Stomach (tissue), 9 donors: ENCODE results near the gene SBF2. TPM values are rescaled to one million over a fixed set of nuclear protein-coding genes. Genes with fewer than 3 reads are reported as not detected.

ENCODE experiments used
- DNase-seq, 2 donors: peaks; one replicate each; pipeline versions ENCODE4 v3.0.0 to v3.0.0-alpha.2; 2013 to 2019
- H3K27ac ChIP-seq, 5 donors: fragments of 200-600 bp in 4 of 5; sonication (generic) in 4 of 5; one replicate each; pipeline ENCODE4 v1.5.1; 2013 to 2019; ENCODE audit warnings: mild to moderate bottlenecking in 1 of 5, moderate library complexity in 1 of 5
- H3K27me3 ChIP-seq, 3 donors: fragments of 200-600 bp; sonication (generic); one replicate each; pipeline ENCODE4 v1.5.1; 2017 to 2019; ENCODE audit warnings: mixed run types in 1 of 3
- H3K36me3 ChIP-seq, 4 donors: fragments of 200-600 bp; sonication (generic); 1 replicate in 3 of 4; 2 replicates in 1 of 4; pipeline ENCODE4 v1.5.1; 2016 to 2019
- H3K4me1 ChIP-seq, 4 donors: fragments of 200-600 bp; sonication (generic); one replicate each; pipeline ENCODE4 v1.5.1; 2016 to 2019
- H3K4me3 ChIP-seq, 4 donors: fragments of 200-600 bp; sonication (generic) in 3 of 4; one replicate each; pipeline ENCODE4 v1.5.1; 2016 to 2019; ENCODE audit warnings: mild to moderate bottlenecking in 1 of 4
- H3K9me3 ChIP-seq, 4 donors: fragments of 200-600 bp; sonication (generic); one replicate each; pipeline ENCODE4 v1.5.1; 2016 to 2019
- EP300 ChIP-seq: sonication (generic); formaldehyde crosslinking; IDR thresholded peaks from one replicate; pipeline ENCODE4 v1.6.1; 2017; ENCODE audit warnings: antibody characterized with exemption
- POLR2A ChIP-seq, 4 donors: fragments of 450-650 bp; IDR thresholded peaks; one replicate each; pipeline ENCODE4 v1.6.1; 2016; ENCODE audit warnings: antibody characterized with exemption in 4 of 4, control low read depth in 2 of 4, mild to moderate bottlenecking in 1 of 4, moderate library complexity in 1 of 4
- POLR2AphosphoS5 ChIP-seq, 3 donors: sonication (generic); formaldehyde crosslinking; IDR thresholded peaks; one replicate each; pipeline ENCODE4 v1.6.1; 2016; ENCODE audit warnings: antibody characterized with exemption in 3 of 3
- WGBS, 5 donors: extraction: QIAGEN DNeasy Blood & Tissue Kit in 3 of 5; methylation state at CpG; one replicate each; pipeline versions ENCODE4 v1.1.5 to v1.1.7; 2013 to 2018; 5-methylcytosine and 5-hydroxymethylcytosine counted together
- intact Hi-C: fragments of 100-400 bp; cut with DNase I; formaldehyde crosslinking; loops from one replicate; pipeline ENCODE4 v1.15.1; 2023; ENCODE audit warnings: low total_unique reads
- polyA plus RNA-seq, 3 donors: library from polyadenylated mRNA; stranded (reverse); fragments of 200-250 nt; gene quantifications; one replicate each; pipeline ENCODE4 v1.2.3, GENCODE V29; 2013
- total RNA-seq, 5 donors: library from RNA; depleted of rRNA; stranded (reverse); fragments of >200 nt; gene quantifications; one replicate each; pipeline versions ENCODE4 v1.1.0 to v1.2.3, GENCODE V29; 2014 to 2016
- TF ChIP-seq, protein P1 (sequence below), 7 experiments: fragments of 450-650 bp in 4 of 7; fragments of 200-600 bp in 3 of 7; sonication (generic) in 3 of 7; IDR thresholded peaks; one replicate each; pipeline ENCODE4 v1.5.1; 2016 to 2019; ENCODE audit warnings: antibody characterized with exemption in 7 of 7, control low read depth in 2 of 7, mild to moderate bottlenecking in 1 of 7
- donor health status: healthy with polysubstance abuse.
- donor health status: Bipolar disorder and iron deficiency.
- donor health status: healthy.

SBF2 gene
- total and polyA plus RNA-seq, 8 donors, result 8.6 to 260 (median 37.2) TPM

DNA sequence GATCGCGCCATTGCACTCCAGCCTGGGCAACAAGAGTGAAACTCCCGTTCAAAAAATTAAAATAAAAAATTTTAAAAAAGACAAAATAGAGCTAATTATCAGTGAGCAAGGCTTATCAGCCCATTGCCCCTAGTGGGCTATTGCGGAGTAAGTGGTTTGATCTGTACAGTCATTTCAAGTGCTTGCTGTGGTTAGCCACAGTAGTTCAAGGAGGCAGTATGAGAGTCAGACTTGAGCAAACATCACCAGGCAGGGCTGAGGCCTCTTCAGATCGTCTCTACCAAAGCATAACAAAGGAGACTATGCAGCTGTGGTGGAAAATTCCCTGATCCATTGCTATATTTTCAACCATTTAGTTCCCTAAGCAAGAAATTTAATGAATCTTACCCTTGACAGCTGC lies 4.3 kb upstream of the SBF2 start:
- Histone ChIP-seq H3K9me3 (no peaks in the 10 kb centered on the region), H3K27ac (no peak overlapping the region), H3K4me1 (peaks cover 3 to 28% (median 15%) of the 10 kb centered on the region in 4 donors), H3K36me3 (no peaks in the 10 kb centered on the region), H3K4me3 (no peak overlapping the region), H3K27me3 (no peaks in the 10 kb centered on the region)
- no peak for DNase-seq
- intact Hi-C loops, result no loop called here
- TF ChIP-seq EP300 (no peak), POLR2AphosphoS5 (IDR thresholded peaks at IDR 0.05) (no peak), POLR2A (IDR thresholded peaks at IDR 0.05) (no peak)
- TF ChIP-seq, protein P1, sequence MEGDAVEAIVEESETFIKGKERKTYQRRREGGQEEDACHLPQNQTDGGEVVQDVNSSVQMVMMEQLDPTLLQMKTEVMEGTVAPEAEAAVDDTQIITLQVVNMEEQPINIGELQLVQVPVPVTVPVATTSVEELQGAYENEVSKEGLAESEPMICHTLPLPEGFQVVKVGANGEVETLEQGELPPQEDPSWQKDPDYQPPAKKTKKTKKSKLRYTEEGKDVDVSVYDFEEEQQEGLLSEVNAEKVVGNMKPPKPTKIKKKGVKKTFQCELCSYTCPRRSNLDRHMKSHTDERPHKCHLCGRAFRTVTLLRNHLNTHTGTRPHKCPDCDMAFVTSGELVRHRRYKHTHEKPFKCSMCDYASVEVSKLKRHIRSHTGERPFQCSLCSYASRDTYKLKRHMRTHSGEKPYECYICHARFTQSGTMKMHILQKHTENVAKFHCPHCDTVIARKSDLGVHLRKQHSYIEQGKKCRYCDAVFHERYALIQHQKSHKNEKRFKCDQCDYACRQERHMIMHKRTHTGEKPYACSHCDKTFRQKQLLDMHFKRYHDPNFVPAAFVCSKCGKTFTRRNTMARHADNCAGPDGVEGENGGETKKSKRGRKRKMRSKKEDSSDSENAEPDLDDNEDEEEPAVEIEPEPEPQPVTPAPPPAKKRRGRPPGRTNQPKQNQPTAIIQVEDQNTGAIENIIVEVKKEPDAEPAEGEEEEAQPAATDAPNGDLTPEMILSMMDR (IDR thresholded peaks at IDR 0.05), result no peak
- WGBS, 5 donors, result 74 to 86% (median 76%) methylated on average over 5 of the region's 5 CpGs

DNA sequence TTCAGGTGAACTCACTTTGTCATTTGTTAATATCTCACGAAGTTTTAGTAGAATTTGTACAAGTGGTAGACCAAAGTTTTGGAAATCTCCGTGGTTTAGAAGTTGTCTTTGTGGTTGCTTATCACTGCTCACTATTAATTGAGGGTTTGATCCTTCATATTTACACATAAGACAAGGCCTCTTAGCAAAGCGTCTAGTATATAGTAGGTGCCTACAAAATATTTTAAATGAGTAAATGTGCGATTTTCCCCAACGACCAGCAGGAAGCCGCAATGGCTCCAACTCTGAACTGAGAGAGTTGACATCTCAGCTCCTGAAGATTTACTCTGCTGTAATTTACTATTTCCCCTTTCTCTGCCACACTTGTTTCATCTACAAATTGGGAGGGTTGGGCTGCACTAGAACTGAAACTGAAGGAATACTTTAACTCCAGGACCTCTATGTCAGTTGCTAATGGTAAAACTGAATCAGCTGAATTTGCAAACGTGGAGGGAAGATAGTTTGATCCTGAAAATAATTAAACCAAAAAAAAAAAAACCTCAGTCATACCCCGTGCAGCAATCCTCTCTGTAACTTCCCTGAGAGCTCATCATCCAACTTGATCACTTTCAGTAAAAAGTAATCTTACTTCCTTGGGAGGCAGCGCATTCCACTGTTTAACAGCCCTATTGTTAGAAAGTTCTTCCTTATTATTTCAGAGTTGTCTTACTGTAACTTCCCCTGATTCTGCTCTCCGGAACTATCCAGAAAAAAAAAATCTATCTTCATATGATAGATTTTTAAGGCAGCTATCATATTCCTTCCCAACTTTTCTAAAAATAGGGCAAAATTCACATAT lies 1.3 kb upstream of the SBF2 start:
- H3K4me3 ChIP-seq, result peak overlapping the region; percentile 81 to 98 (median 96)
- WGBS, 5 donors, result 42 to 53% (median 48%) methylated on average over 10 of the region's 10 CpGs
- TF ChIP-seq, protein P1 (IDR thresholded peaks at IDR 0.05), result no peak
- no peak for TF ChIP-seq POLR2A (IDR thresholded peaks at IDR 0.05)
- no peak for TF ChIP-seq EP300
- no peak for TF ChIP-seq POLR2AphosphoS5 (IDR thresholded peaks at IDR 0.05)

DNA sequence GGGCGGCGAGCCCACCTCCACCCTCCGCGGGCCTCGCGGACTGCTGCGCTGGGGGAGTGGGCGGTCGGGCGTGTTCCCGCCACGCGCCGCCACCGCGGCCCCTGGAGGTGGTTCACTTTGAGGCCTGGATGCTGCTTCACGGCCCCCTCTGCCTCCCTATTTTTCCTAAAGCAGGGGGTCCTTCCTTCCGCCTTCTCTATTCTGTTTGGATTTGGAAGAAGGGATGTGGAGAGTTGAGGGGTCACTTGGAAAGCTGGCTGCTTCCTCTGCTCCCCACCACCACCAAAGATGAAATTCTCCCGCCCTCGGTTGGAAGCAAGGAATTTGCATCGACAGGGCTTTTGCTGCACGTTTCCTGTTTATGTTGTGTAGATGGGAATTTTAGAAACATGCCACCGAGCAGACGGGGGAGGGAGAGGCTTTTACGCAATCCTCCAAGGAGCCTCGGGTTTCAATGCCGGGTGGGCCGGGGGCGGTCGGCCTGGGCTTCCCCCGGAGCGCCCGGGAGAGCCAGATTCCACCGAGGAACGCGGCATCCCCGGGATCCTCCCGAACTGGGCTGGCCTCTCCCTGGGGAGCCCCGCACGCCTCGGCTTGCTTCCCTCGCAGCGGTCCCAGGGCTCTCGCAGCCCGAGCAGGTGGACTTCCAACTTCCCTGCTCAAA lies 403 bp upstream of the SBF2 start:
- intact Hi-C loops, result no loop called here
- Histone ChIP-seq H3K9me3 (no peaks in the 10 kb centered on the region), H3K4me3 (peak overlapping the region; percentile 81 to 98 (median 96)), H3K27me3 (no peaks in the 10 kb centered on the region), H3K36me3 (peaks cover 0 to 3% (median 0%) of the 10 kb centered on the region in 4 donors), H3K4me1 (peaks cover 26 to 55% (median 43%) of the 10 kb centered on the region in 4 donors), H3K27ac (peak overlapping the region; percentile 95 to 100 (median 98))
- TF ChIP-seq, protein P1 (IDR thresholded peaks at IDR 0.05), result no peak
- TF ChIP-seq POLR2AphosphoS5 (IDR thresholded peaks at IDR 0.05), result peak in 2 of 3 donors; percentile 18 to 30
- WGBS, 5 donors, result 0 to 2% (median 1%) methylated on average over 28 to 45 of the region's 45 CpGs
- DNase-seq, result peak in 1 of 2 donors; percentile 85

More for the DNA sequence above, 1.3 kb upstream of the SBF2 start:
- Histone ChIP-seq H3K4me1 (peaks cover 26 to 46% (median 35%) of the 10 kb centered on the region in 4 donors), H3K36me3 (no peaks in the 10 kb centered on the region), H3K9me3 (no peaks in the 10 kb centered on the region), H3K27ac (peak overlapping the region in 4 of 5 donors; percentile 95 to 100 (median 98)), H3K27me3 (no peaks in the 10 kb centered on the region)
- intact Hi-C loops, result no loop called here
- no peak for DNase-seq

DNA sequence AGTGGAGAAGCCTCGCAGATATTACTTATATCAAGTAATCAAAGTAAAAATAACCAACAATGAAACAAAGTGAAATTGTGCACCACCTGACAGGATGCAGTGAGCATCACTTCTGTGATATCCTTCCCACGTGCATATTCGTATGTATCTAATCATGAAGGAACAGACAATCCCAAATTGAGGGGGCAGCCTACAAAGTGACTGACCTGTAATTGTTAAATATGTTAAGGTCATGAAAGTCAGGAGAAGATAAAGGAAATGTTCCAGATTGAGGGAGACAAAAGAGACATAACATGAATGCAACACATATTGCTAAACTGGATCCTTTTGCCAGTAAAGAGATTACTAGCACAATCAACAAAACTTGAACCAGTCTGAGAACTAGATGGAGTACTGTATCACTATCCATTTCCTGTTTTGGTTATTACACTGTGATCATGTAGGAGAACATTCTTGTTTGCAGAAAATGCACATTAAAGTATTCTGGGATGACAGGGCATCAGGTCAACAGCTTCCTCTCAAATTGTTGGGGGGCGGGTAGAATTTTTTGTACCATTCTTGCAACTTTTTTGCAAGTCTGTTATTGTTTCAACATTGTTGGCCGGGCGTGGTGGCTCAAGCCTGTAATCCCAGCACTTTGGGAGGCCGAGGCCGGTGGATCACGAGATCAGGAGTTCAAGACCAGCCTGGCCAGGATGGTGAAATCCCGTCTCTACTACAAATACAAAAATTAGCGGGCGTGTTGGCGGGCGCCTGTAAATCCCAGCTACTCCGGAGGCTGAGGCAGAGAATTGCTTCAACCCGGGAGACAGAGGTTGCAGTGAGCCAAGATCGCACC lies 2.0 kb downstream of the SBF2 start:
- DNase-seq, result no peak
- Histone ChIP-seq H3K36me3 (peaks cover 0 to 15% (median 0%) of the 10 kb centered on the region in 4 donors), H3K4me1 (peaks cover 26 to 79% (median 63%) of the 10 kb centered on the region in 4 donors), H3K9me3 (no peaks in the 10 kb centered on the region), H3K27me3 (no peaks in the 10 kb centered on the region), H3K4me3 (peak overlapping the region in 1 of 4 donors; percentile 81), H3K27ac (peak overlapping the region in 4 of 5 donors; percentile 95 to 100 (median 98))
- TF ChIP-seq EP300 (no peak), POLR2AphosphoS5 (IDR thresholded peaks at IDR 0.05) (no peak), POLR2A (IDR thresholded peaks at IDR 0.05) (no peak)
- TF ChIP-seq, protein P1 (IDR thresholded peaks at IDR 0.05), result no peak
- intact Hi-C loops, result no loop called here
- 68 to 79% (median 72%) methylated on average over 17 of the region's 17 CpGs for WGBS, 5 donors
